ENCODE measurements around the gene HYI.

DNA sequence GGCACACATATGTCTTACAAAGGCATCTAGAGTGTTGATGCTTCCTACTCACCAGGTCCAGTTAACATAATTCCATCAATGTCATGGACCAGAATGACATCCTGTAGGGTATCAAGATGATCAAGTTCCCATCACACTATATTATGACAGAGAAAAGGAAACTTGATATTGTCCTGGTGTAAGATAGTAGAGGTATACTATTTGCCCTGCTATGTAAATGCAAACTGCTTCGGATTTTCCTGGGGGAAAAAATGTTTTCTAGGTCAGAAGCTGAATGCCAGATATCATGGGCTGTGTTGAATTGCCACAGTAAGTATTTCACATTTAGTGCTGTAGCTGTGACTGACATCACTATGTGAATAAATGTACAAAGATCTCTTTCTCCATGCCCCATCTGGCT, 16.2 kb upstream of the HYI start:
- TF ChIP-seq CTCF (IDR thresholded peaks at IDR 0.05): no peak
- TF ChIP-seq POLR2A (IDR thresholded peaks at IDR 0.05): no peak
